Thoracic aorta (tissue), 2 donors: ENCODE measurements around the gene SGSM2. TPM values are rescaled to one million over a fixed set of nuclear protein-coding genes. Genes with fewer than 3 reads are reported as not detected.
A peak's percentile ranks its signal among the peaks of the same experiment; 100 is the strongest.

Source experiments
- ATAC-seq: fragments of 150-250 bp; one replicate; pipeline ENCODE4 v1.8.0; 2017; ENCODE audit warnings: low read depth; ENCODE audit not compliant: insufficient number of reproducible peaks, low FRiP score
- DNase-seq: peaks from one replicate; pipeline ENCODE4 v3.0.0-alpha.2; 2020; ENCODE audit warnings: low spot score
- H3K27ac ChIP-seq, 2 donors: fragments of 200-600 bp; sonication (generic); 1 replicate in 1 of 2; 2 replicates in 1 of 2; pipeline ENCODE4 v1.5.1; 2016; ENCODE audit warnings: mild to moderate bottlenecking in 2 of 2, moderate library complexity in 2 of 2
- H3K27me3 ChIP-seq: fragments of 200-600 bp; sonication (generic); replicated peaks from 2 replicates; pipeline ENCODE4 v1.6.0; 2016; ENCODE audit warnings: mild to moderate bottlenecking; ENCODE audit not compliant: insufficient read depth
- H3K36me3 ChIP-seq: fragments of 200-600 bp; sonication (generic); one replicate; pipeline ENCODE4 v1.5.1; 2016
- H3K4me1 ChIP-seq, 2 donors: fragments of 200-600 bp; sonication (generic); 1 replicate in 1 of 2; 2 replicates in 1 of 2; pipeline versions ENCODE4 v1.5.1 to v1.6.0; 2016; ENCODE audit warnings: low read depth in 2 of 2, mild to moderate bottlenecking in 1 of 2; ENCODE audit not compliant: control insufficient read depth in 1 of 2
- H3K4me3 ChIP-seq: fragments of 200-600 bp; sonication (generic); 2 replicates; pipeline ENCODE4 v1.5.1; 2016; ENCODE audit warnings: mild to moderate bottlenecking
- H3K9me3 ChIP-seq: fragments of 200-600 bp; sonication (generic); 2 replicates; pipeline ENCODE4 v1.5.1; 2016
- total RNA-seq, 2 donors: library from RNA; depleted of rRNA; stranded (reverse); fragments of >200 nt; gene quantifications; one replicate each; pipeline versions ENCODE4 v1.1.0 to v1.2.3, GENCODE V29; 2016
- TF ChIP-seq, protein P1 (sequence below): fragments of 200-600 bp; sonication (generic); IDR thresholded peaks from one replicate; pipeline ENCODE4 v1.5.1; 2019; ENCODE audit warnings: antibody characterized with exemption

SGSM2 gene, protein sequence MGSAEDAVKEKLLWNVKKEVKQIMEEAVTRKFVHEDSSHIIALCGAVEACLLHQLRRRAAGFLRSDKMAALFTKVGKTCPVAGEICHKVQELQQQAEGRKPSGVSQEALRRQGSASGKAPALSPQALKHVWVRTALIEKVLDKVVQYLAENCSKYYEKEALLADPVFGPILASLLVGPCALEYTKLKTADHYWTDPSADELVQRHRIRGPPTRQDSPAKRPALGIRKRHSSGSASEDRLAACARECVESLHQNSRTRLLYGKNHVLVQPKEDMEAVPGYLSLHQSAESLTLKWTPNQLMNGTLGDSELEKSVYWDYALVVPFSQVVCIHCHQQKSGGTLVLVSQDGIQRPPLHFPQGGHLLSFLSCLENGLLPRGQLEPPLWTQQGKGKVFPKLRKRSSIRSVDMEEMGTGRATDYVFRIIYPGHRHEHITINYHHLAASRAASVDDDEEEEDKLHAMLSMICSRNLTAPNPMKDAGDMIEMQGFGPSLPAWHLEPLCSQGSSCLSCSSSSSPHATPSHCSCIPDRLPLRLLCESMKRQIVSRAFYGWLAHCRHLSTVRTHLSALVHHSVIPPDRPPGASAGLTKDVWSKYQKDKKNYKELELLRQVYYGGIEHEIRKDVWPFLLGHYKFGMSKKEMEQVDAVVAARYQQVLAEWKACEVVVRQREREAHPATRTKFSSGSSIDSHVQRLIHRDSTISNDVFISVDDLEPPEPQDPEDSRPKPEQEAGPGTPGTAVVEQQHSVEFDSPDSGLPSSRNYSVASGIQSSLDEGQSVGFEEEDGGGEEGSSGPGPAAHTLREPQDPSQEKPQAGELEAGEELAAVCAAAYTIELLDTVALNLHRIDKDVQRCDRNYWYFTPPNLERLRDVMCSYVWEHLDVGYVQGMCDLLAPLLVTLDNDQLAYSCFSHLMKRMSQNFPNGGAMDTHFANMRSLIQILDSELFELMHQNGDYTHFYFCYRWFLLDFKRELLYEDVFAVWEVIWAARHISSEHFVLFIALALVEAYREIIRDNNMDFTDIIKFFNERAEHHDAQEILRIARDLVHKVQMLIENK
- total RNA-seq = 10 to 100 TPM; 58.1 to 70.3 TPM

DNA sequence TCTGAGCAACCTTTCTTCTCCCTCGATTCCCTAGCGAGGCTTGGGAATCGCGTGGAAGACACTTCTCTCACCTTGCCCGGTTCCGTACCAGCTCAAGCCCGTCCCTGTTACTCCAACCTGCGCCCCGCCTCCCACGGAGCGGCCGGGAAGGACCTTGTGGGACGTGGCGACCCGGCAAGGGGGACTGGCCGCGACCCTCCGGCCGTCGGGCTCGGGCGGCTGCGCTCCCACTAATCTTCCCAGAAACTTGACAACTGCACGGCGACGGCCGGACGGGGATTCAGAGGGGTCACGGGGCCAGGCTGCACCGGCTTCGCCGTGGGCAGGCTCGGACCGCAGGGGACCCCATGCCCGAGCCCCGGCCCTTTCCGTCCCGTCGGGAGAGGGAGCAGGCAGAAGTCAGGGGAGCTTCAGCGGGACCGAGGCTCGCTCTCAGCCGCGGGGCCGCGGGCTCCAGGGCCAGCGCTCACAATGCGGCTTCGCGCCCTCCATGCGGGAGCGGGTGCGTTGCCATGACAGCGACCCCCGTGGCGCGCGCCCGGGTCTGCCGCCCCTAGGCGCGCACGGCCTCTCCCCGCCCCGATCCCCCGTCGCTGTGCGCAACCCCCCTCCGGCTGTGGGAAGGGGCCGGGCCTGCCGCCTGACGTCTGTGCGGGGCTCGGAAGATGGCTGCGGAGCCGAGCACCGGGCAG lies at the start of gene SGSM2:
Gene SGSM2, plus strand, starts transcription at position 650 of the 692 bp plus-strand sequence. CDS start 188 bp downstream, outside the sequence.
- H3K4me3 ChIP-seq = peak within 1 kb of the TSS; percentile 95
- no peaks in the 10 kb centered on the region for H3K27me3 ChIP-seq
- H3K4me1 ChIP-seq = peaks cover 5 to 25% of the 10 kb centered on the region in 2 donors
- H3K27ac ChIP-seq = peak within 1 kb of the TSS; percentile 70 to 74
- DNase-seq = no peak
- H3K9me3 ChIP-seq = no peaks in the 10 kb centered on the region
- peaks cover 24% of the 10 kb centered on the region for H3K36me3 ChIP-seq
- peak; percentile 33 for ATAC-seq
- TF ChIP-seq, protein P1, sequence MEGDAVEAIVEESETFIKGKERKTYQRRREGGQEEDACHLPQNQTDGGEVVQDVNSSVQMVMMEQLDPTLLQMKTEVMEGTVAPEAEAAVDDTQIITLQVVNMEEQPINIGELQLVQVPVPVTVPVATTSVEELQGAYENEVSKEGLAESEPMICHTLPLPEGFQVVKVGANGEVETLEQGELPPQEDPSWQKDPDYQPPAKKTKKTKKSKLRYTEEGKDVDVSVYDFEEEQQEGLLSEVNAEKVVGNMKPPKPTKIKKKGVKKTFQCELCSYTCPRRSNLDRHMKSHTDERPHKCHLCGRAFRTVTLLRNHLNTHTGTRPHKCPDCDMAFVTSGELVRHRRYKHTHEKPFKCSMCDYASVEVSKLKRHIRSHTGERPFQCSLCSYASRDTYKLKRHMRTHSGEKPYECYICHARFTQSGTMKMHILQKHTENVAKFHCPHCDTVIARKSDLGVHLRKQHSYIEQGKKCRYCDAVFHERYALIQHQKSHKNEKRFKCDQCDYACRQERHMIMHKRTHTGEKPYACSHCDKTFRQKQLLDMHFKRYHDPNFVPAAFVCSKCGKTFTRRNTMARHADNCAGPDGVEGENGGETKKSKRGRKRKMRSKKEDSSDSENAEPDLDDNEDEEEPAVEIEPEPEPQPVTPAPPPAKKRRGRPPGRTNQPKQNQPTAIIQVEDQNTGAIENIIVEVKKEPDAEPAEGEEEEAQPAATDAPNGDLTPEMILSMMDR = no peak

GRCh38 chr17:2289878-2290478 lies 47.3 kb upstream of the SGSM2 start:
- TF ChIP-seq, protein P1 = no peak
- ATAC-seq (no peak), DNase-seq (no peak)
- Histone ChIP-seq H3K36me3 (peaks cover 28% of the 10 kb centered on the region), H3K4me3 (no peak overlapping the region), H3K27ac (no peak overlapping the region), H3K4me1 (no peaks in the 10 kb centered on the region), H3K9me3 (no peaks in the 10 kb centered on the region), H3K27me3 (no peaks in the 10 kb centered on the region)

DNA sequence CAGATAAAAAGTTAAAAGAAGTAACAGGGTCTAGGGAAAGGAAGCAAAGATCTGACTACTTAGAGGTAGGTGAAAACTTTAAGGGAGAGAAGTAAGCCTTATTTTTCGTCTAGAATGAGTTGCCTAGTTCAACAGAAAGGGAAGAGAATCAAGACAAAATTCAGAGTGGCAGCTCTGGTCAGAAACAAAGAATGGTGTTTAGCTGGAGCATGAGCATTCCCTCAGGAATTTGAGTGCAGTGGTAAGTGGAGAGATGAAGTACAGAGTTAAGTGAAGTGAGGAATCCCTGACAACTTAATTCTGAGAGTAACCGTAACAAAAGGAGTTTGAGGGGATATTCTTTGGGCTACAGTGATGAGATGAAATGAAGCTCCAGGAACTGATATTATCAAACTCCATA lies 45.2 kb upstream of the SGSM2 start:
- H3K27ac ChIP-seq = no peak overlapping the region
- H3K9me3 ChIP-seq = no peaks in the 10 kb centered on the region
- H3K27me3 ChIP-seq = no peaks in the 10 kb centered on the region
- DNase-seq = no peak
- no peak for ATAC-seq
- TF ChIP-seq, protein P1 = no peak
- no peak overlapping the region for H3K4me3 ChIP-seq
- peaks cover 0 to 3% of the 10 kb centered on the region in 2 donors for H3K4me1 ChIP-seq
- H3K36me3 ChIP-seq = peaks cover 39% of the 10 kb centered on the region

DNA sequence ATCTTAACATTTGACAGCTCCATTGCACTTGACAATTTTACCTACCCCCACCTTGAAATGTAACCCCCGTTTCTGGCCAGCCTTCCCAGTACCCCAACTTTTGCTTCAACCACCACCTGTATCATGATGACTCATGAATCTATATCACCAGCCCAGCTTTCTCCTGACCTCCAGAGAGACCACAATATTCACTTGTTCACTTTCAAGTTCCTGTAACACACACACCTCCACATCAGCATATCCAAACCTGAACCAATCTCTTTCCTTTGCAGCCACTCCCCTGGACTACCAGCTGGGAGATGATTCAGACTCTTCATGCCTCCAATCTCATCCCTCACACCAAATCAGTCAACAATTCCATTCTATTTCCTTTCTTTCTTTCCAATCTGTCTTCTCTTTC lies 41.7 kb upstream of the SGSM2 start:
- Histone ChIP-seq H3K4me3 (no peak overlapping the region), H3K27ac (no peak overlapping the region), H3K9me3 (no peaks in the 10 kb centered on the region), H3K4me1 (peaks cover 0 to 12% of the 10 kb centered on the region in 2 donors), H3K36me3 (peaks cover 34% of the 10 kb centered on the region), H3K27me3 (no peaks in the 10 kb centered on the region)
- DNase-seq = no peak
- TF ChIP-seq, protein P1 = no peak
- no peak for ATAC-seq
